DOHH2 (cell line): ENCODE data around the gene LIPG.

ENCODE experiments used
- CTCF ChIP-seq: fragments of 200-600 bp; sonication (generic); IDR thresholded peaks from one replicate; pipeline ENCODE4 v1.5.1; 2014; ENCODE audit warnings: antibody characterized with exemption, mild to moderate bottlenecking, low read depth, low read length; ENCODE audit not compliant: poor library complexity, severe bottlenecking
- EZH2phosphoT487 ChIP-seq: fragments of 200-600 bp; sonication (generic); IDR thresholded peaks from 2 replicates; pipeline ENCODE4 v1.6.1; 2017; ENCODE audit warnings: borderline replicate concordance, mild to moderate bottlenecking, antibody characterized with exemption, low read length, moderate library complexity, mixed read lengths

GRCh38 chr18:49519101-49519971 lies 42.5 kb upstream of the LIPG start:
- TF ChIP-seq CTCF, result no peak
- TF ChIP-seq EZH2phosphoT487, result no peak
